ENCODE results near the gene PAQR5.

DNA sequence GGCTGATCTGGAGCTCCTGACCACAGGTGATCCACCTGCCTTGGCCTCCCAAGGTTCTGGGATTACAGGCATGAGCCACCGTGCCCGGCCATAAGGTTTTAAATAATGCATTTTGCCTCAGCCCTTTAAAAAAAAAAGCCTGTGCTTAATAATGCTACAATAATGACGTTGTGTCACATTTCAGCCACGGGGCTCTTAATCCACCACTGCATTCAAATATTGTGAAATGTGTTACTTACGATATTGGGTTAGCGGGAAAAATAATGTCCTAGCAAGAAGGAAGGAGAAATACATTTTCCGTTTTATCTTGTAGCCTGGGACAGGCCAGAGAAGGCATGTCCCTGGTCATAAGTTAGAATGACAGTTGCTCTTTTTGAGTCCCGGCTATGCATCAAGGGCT lies 17.6 kb downstream of the PAQR5 start:
- TF ChIP-seq POLR2AphosphoS5 (IDR thresholded peaks at IDR 0.05; ENCODE audit: low read depth, low read length), result no peak
- TF ChIP-seq POLR2A (IDR thresholded peaks at IDR 0.05; ENCODE audit: low read depth, low read length), result no peak
